Breast epithelium (tissue), 3 donors: ENCODE data around the gene SLC12A5.
A peak's percentile ranks its signal among the peaks of the same experiment; 100 is the strongest.

ENCODE experiments used
- CTCF ChIP-seq, 3 donors: fragments of 450-650 bp; IDR thresholded peaks; one replicate each; pipeline ENCODE4 v1.5.1; 2016 to 2017; ENCODE audit warnings: antibody characterized with exemption in 3 of 3, mild to moderate bottlenecking in 3 of 3, moderate library complexity in 3 of 3
- POLR2A ChIP-seq: fragments of 450-650 bp; IDR thresholded peaks from one replicate; pipeline ENCODE4 v1.6.1; 2016; ENCODE audit warnings: antibody characterized with exemption, mild to moderate bottlenecking, moderate library complexity
- POLR2AphosphoS5 ChIP-seq, 3 donors: sonication (generic); formaldehyde crosslinking; IDR thresholded peaks; one replicate each; pipeline ENCODE4 v1.6.1; 2017; ENCODE audit warnings: antibody characterized with exemption in 3 of 3

- TF ChIP-seq CTCF (IDR thresholded peaks at IDR 0.05) (no peak), POLR2A (no peak), POLR2AphosphoS5 (IDR thresholded peaks at IDR 0.05) (peak in 1 of 3 donors; percentile 7)
Observed at GRCh38 chr20:46089167-46089416, 60.1 kb downstream of the SLC12A5 start.
